Lower lobe of right lung (tissue), 2 donors: ENCODE data around the gene KRT86. TPM values are rescaled to one million over a fixed set of nuclear protein-coding genes. Genes with fewer than 3 reads are reported as not detected.

Experiments used
- ATAC-seq, 2 donors: fragments of 200-7000 bp; cut with Tn5 transposase; one replicate each; pipeline ENCODE4 v1.9.1; 2020 to 2022; ENCODE audit warnings: mild to moderate bottlenecking in 2 of 2, moderate library complexity in 2 of 2
- DNase-seq: peaks from one replicate; pipeline ENCODE4 v3.0.0-alpha.2; 2020
- H3K27ac ChIP-seq: fragments of 200-600 bp; one replicate; pipeline ENCODE4 v1.8.0; 2022
- H3K27me3 ChIP-seq: fragments of 200-600 bp; one replicate; pipeline ENCODE4 v1.8.0; 2022; ENCODE audit warnings: low read depth
- H3K36me3 ChIP-seq: fragments of 200-600 bp; one replicate; pipeline ENCODE4 v1.8.0; 2022; ENCODE audit warnings: mild to moderate bottlenecking
- H3K4me1 ChIP-seq: fragments of 200-600 bp; one replicate; pipeline ENCODE4 v1.8.0; 2022
- H3K4me3 ChIP-seq: fragments of 200-600 bp; one replicate; pipeline ENCODE4 v1.8.0; 2022; ENCODE audit warnings: mild to moderate bottlenecking
- H3K9me3 ChIP-seq: fragments of 200-600 bp; one replicate; pipeline ENCODE4 v1.8.0; 2022
- intact Hi-C: fragments of 100-400 bp; cut with DNase I; formaldehyde crosslinking; loops from one replicate; pipeline ENCODE4 v1.11.0; 2022
- total RNA-seq: library from RNA; stranded (reverse); fragmentation: NEBNext Ultra II Directional; extraction: Animal tissue kit (Norgen Biotek cat#: 25700); gene quantifications from one replicate; pipeline ENCODE4 v1.2.1, GENCODE V29; 2021
- TF ChIP-seq, protein P1 (sequence below): fragments of 200-600 bp; IDR thresholded peaks from one replicate; pipeline ENCODE4 v1.8.0; 2022; ENCODE audit warnings: antibody characterized with exemption, mild to moderate bottlenecking
- donor health status: DM: no; HTN: yes; CAD: no; lungs with severe emphysema.

KRT86 gene
- total RNA-seq, 1 donor from 2014 or later: 0.74 TPM

DNA sequence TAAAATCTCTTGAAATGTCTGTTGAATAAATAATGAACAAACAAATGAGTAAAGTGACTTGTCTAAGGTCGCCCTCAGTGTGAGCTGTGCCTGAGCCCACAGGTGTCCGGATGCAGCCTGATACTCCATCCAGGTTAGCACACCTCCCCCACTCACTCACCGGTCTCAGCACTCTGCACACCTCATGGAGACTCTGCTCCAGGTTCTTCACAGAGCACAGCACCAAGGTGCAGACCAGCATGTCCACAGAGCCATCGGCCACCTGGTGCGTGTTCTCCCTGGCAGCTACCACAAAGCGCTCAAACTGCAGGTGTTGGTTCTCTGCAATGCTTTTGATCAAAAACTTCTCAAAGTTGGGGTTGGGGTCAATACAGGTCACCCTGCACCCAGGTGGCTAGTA lies 45.5 kb upstream of the KRT86 start:
- no peak overlapping the region for H3K27ac ChIP-seq
- TF ChIP-seq, protein P1, sequence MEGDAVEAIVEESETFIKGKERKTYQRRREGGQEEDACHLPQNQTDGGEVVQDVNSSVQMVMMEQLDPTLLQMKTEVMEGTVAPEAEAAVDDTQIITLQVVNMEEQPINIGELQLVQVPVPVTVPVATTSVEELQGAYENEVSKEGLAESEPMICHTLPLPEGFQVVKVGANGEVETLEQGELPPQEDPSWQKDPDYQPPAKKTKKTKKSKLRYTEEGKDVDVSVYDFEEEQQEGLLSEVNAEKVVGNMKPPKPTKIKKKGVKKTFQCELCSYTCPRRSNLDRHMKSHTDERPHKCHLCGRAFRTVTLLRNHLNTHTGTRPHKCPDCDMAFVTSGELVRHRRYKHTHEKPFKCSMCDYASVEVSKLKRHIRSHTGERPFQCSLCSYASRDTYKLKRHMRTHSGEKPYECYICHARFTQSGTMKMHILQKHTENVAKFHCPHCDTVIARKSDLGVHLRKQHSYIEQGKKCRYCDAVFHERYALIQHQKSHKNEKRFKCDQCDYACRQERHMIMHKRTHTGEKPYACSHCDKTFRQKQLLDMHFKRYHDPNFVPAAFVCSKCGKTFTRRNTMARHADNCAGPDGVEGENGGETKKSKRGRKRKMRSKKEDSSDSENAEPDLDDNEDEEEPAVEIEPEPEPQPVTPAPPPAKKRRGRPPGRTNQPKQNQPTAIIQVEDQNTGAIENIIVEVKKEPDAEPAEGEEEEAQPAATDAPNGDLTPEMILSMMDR: no peak
- peaks cover 17% of the 10 kb centered on the region for H3K27me3 ChIP-seq
- peaks cover 13% of the 10 kb centered on the region for H3K4me1 ChIP-seq
- no peak overlapping the region for H3K4me3 ChIP-seq
- H3K9me3 ChIP-seq: no peaks in the 10 kb centered on the region
- ATAC-seq (no peak), DNase-seq (no peak)
- no peaks in the 10 kb centered on the region for H3K36me3 ChIP-seq
- intact Hi-C loops: no loop called here

DNA sequence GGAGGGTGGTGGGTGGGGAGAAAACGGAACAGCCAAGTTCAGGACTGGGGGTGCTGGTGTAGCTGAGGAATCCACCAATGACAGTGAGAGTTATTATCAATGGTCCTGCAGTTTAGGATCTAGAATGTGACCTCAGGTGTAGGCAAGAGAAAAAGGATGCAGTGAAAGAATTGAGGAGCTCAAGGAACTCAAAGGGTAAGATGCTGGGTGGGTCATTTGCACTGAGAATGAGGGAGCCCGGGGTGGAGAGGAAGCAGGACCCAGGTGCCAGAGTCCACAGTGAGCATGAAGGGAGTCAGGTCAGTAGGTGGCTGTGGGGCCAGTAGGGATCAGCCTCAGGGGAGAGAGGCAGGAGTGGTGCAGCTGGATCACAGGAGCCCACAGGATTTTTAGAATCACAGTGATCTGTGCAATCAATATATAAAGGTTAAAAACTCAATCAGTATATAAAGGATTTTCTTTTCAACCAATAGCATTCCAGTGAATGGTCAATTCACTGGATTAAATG lies 44.6 kb upstream of the KRT86 start:
- peaks cover 20% of the 10 kb centered on the region for H3K27me3 ChIP-seq
- H3K36me3 ChIP-seq: no peaks in the 10 kb centered on the region
- intact Hi-C loops: no loop called here
- H3K9me3 ChIP-seq: no peaks in the 10 kb centered on the region
- TF ChIP-seq, protein P1: no peak
- H3K4me1 ChIP-seq: peaks cover 14% of the 10 kb centered on the region
- ATAC-seq (no peak), DNase-seq (no peak)
- no peak overlapping the region for H3K27ac ChIP-seq
- no peak overlapping the region for H3K4me3 ChIP-seq

DNA sequence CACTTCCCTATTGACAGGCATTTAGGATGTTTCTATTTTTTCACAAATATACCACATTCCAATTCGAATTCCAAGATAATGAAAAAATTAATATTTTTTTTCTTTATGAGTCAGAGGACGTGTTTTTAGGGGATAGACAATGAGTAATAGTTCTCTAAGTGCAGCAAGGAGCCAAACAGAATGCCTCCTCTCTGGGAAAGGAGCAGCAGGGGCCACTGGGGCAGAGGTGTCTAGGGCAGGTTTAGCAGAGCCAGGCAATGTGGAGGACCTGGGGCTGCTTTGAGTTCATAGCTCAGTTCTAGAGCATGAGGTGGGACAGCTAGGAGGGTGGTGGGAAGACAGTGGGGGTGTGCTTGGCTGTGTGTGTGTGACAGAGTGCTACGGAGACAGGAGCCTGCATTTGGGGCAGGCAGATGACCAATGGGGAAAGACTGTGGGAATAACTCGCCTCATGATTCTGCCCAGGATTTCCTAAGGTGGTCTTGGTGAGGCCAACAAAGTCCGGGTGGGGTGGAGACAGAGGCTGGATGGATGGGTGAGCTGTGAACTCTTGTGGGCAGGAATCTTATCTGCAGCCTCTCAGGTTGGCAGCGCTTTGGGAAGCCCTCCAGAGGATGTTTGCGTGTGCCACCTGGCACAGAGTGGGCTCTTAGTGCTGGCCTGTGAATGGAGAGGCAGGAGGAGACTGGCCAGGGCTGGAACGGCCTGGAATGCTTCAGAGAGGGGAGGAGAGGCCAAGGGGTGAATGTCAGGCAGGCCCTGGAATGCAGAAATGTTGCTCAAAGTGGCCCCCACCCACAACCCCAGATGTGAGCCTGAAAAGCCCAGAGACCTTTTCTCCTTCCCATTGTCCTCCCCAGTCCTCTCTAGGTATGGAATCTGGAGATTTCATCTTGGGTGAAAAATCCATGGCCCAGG lies 43.8 kb upstream of the KRT86 start:
- intact Hi-C loops: no loop called here
- H3K27me3 ChIP-seq: peaks cover 20% of the 10 kb centered on the region
- peak overlapping the region; percentile 85 for H3K27ac ChIP-seq
- DNase-seq (peak; percentile 79), ATAC-seq (peak; percentile 75 to 76)
- H3K4me3 ChIP-seq: no peak overlapping the region
- H3K36me3 ChIP-seq: no peaks in the 10 kb centered on the region
- peaks cover 19% of the 10 kb centered on the region for H3K4me1 ChIP-seq
- TF ChIP-seq, protein P1: no peak
- H3K9me3 ChIP-seq: no peaks in the 10 kb centered on the region

DNA sequence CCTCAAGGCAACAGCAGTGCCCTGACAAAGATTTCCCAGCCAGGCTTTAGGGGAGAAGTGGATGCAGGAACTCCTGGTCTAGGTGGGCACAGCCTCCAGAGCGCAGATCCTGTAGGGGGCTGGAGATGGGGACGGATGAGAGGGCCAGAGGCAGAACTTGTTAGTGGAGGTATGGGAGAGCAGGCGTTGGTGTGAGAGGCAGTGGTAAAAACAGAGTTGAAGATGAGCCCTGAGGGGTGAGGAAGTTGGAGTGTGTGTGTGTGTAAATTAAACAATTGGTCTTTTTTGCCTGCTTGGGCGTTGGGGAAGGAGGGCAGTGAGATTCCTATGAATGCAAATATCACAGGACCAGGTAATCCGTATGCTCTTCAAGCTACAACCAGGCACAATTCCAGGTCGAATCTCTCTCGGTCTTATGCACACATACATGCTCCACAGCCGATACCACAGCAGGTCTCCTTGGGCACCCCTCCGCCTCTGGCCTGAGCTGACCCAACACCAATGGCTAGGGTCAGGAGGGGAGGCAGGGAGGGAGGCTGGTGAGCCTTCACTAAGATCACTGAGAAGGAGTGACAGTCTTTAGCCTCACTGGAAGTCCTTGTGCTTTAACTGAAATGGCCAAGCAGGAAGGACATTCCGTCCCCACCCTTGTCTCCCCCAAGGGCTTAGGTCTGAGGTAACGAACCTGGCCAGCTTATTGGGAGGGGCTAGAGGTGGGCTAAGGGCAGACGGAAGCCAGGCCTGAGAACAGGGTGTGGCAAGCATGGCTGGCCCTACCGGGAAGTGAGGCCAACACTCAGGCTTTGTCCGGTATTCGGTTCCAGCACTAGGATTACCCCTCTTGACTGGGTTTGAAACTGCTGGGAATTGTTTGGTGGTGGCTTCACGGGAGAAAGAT lies 42.9 kb upstream of the KRT86 start:
- DNase-seq: peak; percentile 78
- Histone ChIP-seq H3K27me3 (peaks cover 20% of the 10 kb centered on the region), H3K9me3 (no peaks in the 10 kb centered on the region), H3K4me1 (peaks cover 19% of the 10 kb centered on the region), H3K27ac (peak overlapping the region; percentile 85), H3K4me3 (no peak overlapping the region), H3K36me3 (no peaks in the 10 kb centered on the region)
- intact Hi-C loops: no loop called here
- ATAC-seq: peak; percentile 74 to 83
- TF ChIP-seq, protein P1: no peak

DNA sequence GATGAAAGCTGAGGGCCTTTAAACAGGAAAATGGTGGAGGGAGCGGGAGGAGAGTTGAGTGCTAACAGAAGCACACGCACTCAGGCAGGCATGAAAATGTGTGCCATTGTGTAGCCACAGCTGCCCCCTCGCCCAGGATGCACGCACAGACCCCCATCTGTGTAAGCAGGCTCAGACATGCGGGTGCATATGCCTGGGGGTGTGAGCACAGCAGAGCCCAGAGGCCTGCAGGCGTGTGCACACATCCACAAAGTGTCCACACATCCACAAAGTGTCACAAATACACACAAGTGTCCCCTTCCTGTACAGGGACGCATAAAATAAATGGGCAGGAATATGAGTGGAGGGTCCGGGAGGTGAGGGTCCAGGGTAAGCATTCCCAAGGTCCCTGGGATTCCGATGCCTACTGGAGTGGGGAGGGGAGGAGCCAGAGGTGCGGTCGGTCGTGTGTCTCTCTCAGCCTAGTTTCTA lies 42.2 kb upstream of the KRT86 start:
- DNase-seq (no peak), ATAC-seq (peak; percentile 6 to 7)
- H3K27ac ChIP-seq: peak overlapping the region; percentile 85
- peaks cover 19% of the 10 kb centered on the region for H3K4me1 ChIP-seq
- intact Hi-C loops: no loop called here
- H3K9me3 ChIP-seq: no peaks in the 10 kb centered on the region
- peaks cover 20% of the 10 kb centered on the region for H3K27me3 ChIP-seq
- H3K36me3 ChIP-seq: no peaks in the 10 kb centered on the region
- H3K4me3 ChIP-seq: peak overlapping the region; percentile 51
- TF ChIP-seq, protein P1: no peak
